Osteocyte (in vitro differentiated cells): ENCODE measurements around the gene NCOA5. TPM values are rescaled to one million over a fixed set of nuclear protein-coding genes. Genes with fewer than 3 reads are reported as not detected.

ENCODE experiments used
- DNase-seq: peaks from one replicate; pipeline ENCODE4 v3.0.0; 2021; ENCODE audit warnings: mixed read lengths; ENCODE audit not compliant: unreplicated experiment; ENCODE audit errors: extremely low spot score
- H3K27ac Mint-ChIP-seq: one replicate; pipeline ENCODE4 v1.8.0; 2021; ENCODE audit warnings: mild to moderate bottlenecking, mixed read lengths; ENCODE audit not compliant: unreplicated experiment
- H3K27me3 Mint-ChIP-seq: one replicate; pipeline ENCODE4 v1.8.0; 2021; ENCODE audit warnings: mixed read lengths; ENCODE audit not compliant: unreplicated experiment
- H3K36me3 Mint-ChIP-seq: one replicate; pipeline ENCODE4 v1.8.0; 2021; ENCODE audit warnings: mixed read lengths; ENCODE audit not compliant: unreplicated experiment
- H3K4me1 Mint-ChIP-seq: one replicate; pipeline ENCODE4 v1.8.0; 2021; ENCODE audit warnings: mixed read lengths; ENCODE audit not compliant: unreplicated experiment
- H3K4me3 Mint-ChIP-seq: one replicate; pipeline ENCODE4 v1.8.0; 2021; ENCODE audit warnings: mild to moderate bottlenecking, moderate library complexity, mixed read lengths; ENCODE audit not compliant: unreplicated experiment
- H3K9me3 Mint-ChIP-seq: one replicate; pipeline ENCODE4 v1.8.0; 2021; ENCODE audit warnings: mixed read lengths; ENCODE audit not compliant: unreplicated experiment
- CTCF ChIP-seq: fragments of 200-600 bp; sonication (generic); IDR thresholded peaks from 2 replicates; pipeline ENCODE4 v1.5.0; 2021; ENCODE audit warnings: antibody characterized with exemption, mild to moderate bottlenecking, moderate library complexity
- total RNA-seq: library from RNA; stranded (reverse); gene quantifications from 2 replicates; pipeline ENCODE4 v1.2.1, GENCODE V29; 2021

NCOA5 gene
- total RNA-seq, 1 donor from 2014 or later: 39.0 TPM

- Mint-ChIP-seq H3K4me1 (peaks cover 4% of the 10 kb centered on the region), H3K36me3 (peaks cover 35% of the 10 kb centered on the region), H3K9me3 (no peaks in the 10 kb centered on the region), H3K27ac (no peak overlapping the region), H3K27me3 (no peaks in the 10 kb centered on the region), H3K4me3 (no peak overlapping the region)
- DNase-seq: no peak
- no peak for TF ChIP-seq CTCF
Measured at GRCh38 chr20:46073024-46073423, 16.7 kb downstream of the NCOA5 start.

GRCh38 chr20:46071573-46071972 is 18.2 kb downstream of the NCOA5 start:
- Mint-ChIP-seq H3K27me3 (no peaks in the 10 kb centered on the region), H3K36me3 (peaks cover 37% of the 10 kb centered on the region), H3K4me1 (peaks cover 4% of the 10 kb centered on the region), H3K4me3 (no peak overlapping the region), H3K27ac (no peak overlapping the region), H3K9me3 (no peaks in the 10 kb centered on the region)
- no peak for TF ChIP-seq CTCF
- DNase-seq: no peak

GRCh38 chr20:46070215-46070900 is 19.4 kb downstream of the NCOA5 start:
- no peak for DNase-seq
- no peak overlapping the region for H3K4me3 Mint-ChIP-seq
- H3K27me3 Mint-ChIP-seq: no peaks in the 10 kb centered on the region
- no peak overlapping the region for H3K27ac Mint-ChIP-seq
- H3K9me3 Mint-ChIP-seq: no peaks in the 10 kb centered on the region
- TF ChIP-seq CTCF: no peak
- H3K36me3 Mint-ChIP-seq: peaks cover 37% of the 10 kb centered on the region
- peaks cover 4% of the 10 kb centered on the region for H3K4me1 Mint-ChIP-seq

- Mint-ChIP-seq H3K9me3 (no peaks in the 10 kb centered on the region), H3K4me1 (no peaks in the 10 kb centered on the region), H3K27me3 (no peaks in the 10 kb centered on the region), H3K27ac (no peak overlapping the region), H3K4me3 (no peak overlapping the region), H3K36me3 (peaks cover 64% of the 10 kb centered on the region)
- TF ChIP-seq CTCF: no peak
- DNase-seq: no peak
Measured at GRCh38 chr20:46065691-46066090, 24.1 kb downstream of the NCOA5 start.

GRCh38 chr20:46065006-46065405 is 24.8 kb downstream of the NCOA5 start:
- Mint-ChIP-seq H3K27ac (no peak overlapping the region), H3K9me3 (no peaks in the 10 kb centered on the region), H3K4me1 (no peaks in the 10 kb centered on the region), H3K27me3 (no peaks in the 10 kb centered on the region), H3K4me3 (no peak overlapping the region), H3K36me3 (peaks cover 69% of the 10 kb centered on the region)
- no peak for TF ChIP-seq CTCF
- no peak for DNase-seq
